ENCODE data around the gene RNMT.
"Not testable (repeated sequence)": the region's sequence is repeated elsewhere in the genome, so short reads cannot be mapped to it uniquely, and the experiment has no call there.

RNMT gene

GRCh38 chr18:13735681-13736080, 9.2 kb downstream of the RNMT start:
- H3K4me3 ChIP-seq (replicated peaks; ENCODE audit: low read depth, low read length) = no peak overlapping the region
- TF ChIP-seq CTCF (IDR thresholded peaks at IDR 0.05; ENCODE audit: low read length, missing control alignments) = no peak
- no peak for DNase-seq (ENCODE audit: low read depth)

GRCh38 chr18:13745696-13746095, 19.2 kb downstream of the RNMT start:
- no peak for TF ChIP-seq CTCF (IDR thresholded peaks at IDR 0.05; ENCODE audit: low read length, missing control alignments)
- no peak for DNase-seq (ENCODE audit: low read depth)
- no peak overlapping the region for H3K4me3 ChIP-seq (replicated peaks; ENCODE audit: low read depth, low read length)

DNA sequence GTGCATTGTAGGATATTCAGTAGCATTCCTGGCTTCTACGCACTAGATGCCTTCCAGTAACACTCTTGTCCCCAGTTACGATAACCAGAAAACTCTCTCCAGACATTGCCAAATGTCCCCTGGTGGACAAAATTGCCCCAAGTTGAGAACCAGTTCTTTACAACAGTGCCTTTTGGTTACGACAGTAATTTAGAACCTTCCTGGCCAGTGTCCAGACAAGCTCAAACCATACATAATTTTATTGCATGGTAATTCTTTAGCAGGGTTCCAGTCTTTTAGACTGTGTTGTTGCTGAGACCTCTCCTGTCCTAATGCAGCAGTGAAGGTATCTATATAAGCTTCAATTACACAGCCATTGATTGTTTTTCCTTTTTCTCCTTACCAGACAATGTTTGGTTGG, 20.2 kb downstream of the RNMT start:
- no peak overlapping the region for H3K4me3 ChIP-seq (replicated peaks; ENCODE audit: low read depth, low read length)
- no peak for DNase-seq (ENCODE audit: low read depth)
- no peak for TF ChIP-seq CTCF (IDR thresholded peaks at IDR 0.05; ENCODE audit: low read length, missing control alignments)

DNA sequence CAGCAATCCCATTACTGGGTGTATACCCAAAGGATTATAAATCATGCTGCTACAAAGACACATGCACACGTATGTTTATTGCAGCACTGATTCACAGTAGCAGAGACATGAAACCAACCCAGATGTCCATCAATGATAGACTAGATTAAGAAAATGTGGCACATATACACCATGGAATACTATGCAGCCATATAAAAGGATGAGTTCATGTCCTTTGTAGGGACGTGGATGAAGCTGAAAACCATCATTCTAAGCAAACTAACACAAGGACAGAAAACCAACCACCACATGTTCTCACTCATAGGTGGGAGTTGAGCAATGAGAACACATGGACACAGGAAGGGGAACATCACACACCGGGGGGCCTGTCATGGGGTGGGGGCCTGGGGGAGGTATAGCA, 25.1 kb downstream of the RNMT start:
- H3K4me3 ChIP-seq (replicated peaks; ENCODE audit: low read depth, low read length) = not testable (repeated sequence)

DNA sequence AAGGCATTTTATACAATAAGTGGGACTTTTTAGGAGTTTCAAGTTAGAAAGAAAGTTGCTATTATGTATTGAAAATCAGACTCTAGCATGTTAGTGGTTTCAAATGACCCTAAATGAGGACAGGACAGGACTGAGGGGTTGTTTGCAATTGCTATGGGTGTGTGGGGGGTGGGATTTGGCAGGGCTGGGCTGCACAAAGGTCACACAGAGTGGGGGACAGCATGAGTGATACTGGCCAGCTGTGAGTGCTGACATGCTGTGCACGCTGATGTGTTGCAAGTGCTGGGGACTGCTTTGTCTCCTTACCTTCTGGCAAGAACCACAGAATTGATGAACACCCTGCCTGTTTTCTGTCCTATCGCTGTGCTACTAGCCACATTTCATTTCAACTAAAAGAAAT, 29.8 kb downstream of the RNMT start:
- H3K4me3 ChIP-seq (replicated peaks; ENCODE audit: low read depth, low read length) = no peak overlapping the region
- TF ChIP-seq CTCF (IDR thresholded peaks at IDR 0.05; ENCODE audit: low read length, missing control alignments) = no peak
- no peak for DNase-seq (ENCODE audit: low read depth)

More for the DNA sequence above, 25.1 kb downstream of the RNMT start:
- not testable (repeated sequence) for DNase-seq (ENCODE audit: low read depth)

GRCh38 chr18:13756671-13757070, 30.2 kb downstream of the RNMT start:
- H3K4me3 ChIP-seq (replicated peaks; ENCODE audit: low read depth, low read length) = no peak overlapping the region
- no peak for DNase-seq (ENCODE audit: low read depth)
- TF ChIP-seq CTCF (IDR thresholded peaks at IDR 0.05; ENCODE audit: low read length, missing control alignments) = no peak

DNA sequence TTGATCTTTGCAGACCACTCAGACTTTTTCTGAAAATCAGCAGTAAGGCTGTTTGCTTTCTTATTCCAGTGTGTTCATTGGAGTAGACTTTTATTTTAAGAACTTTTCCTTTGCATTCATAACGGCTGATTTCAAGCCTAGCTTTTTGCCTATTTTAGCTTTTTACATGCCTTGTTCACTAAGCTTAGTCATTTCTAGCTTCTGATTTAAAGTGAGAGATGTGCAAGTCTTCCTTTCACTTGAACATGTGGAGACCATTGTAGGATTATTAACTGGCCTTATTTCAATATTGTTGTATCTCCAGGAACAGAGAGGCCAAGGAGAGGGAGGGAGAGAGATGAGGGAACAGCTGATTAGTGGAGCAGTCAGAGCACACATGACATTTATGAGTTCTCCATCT, 32.1 kb downstream of the RNMT start:
- no peak for TF ChIP-seq CTCF (IDR thresholded peaks at IDR 0.05; ENCODE audit: low read length, missing control alignments)
- DNase-seq (ENCODE audit: low read depth) = no peak
- H3K4me3 ChIP-seq (replicated peaks; ENCODE audit: low read depth, low read length) = no peak overlapping the region

- no peak for DNase-seq (ENCODE audit: low read depth)
- no peak for TF ChIP-seq CTCF (IDR thresholded peaks at IDR 0.05; ENCODE audit: low read length, missing control alignments)
- H3K4me3 ChIP-seq (replicated peaks; ENCODE audit: low read depth, low read length) = no peak overlapping the region
Observed at GRCh38 chr18:13760047-13760446, 33.6 kb downstream of the RNMT start.
